22Rv1 (cell line): ENCODE measurements around the gene LRRC59.
A peak's percentile ranks its signal among the peaks of the same experiment; 100 is the strongest.

ENCODE experiments used
- H3K27ac ChIP-seq: fragments of 450-650 bp; 2 replicates; pipeline ENCODE4 v1.5.1; 2017
- ZFX ChIP-seq: fragments of 450-650 bp; IDR thresholded peaks from 2 replicates; pipeline ENCODE4 v1.6.1; 2017; ENCODE audit warnings: antibody characterized with exemption, borderline replicate concordance
- TF ChIP-seq, protein P1 (sequence below): fragments of 450-650 bp; IDR thresholded peaks from 2 replicates; pipeline ENCODE4 v1.5.1; 2017; ENCODE audit warnings: mild to moderate bottlenecking

Gene LRRC59

DNA sequence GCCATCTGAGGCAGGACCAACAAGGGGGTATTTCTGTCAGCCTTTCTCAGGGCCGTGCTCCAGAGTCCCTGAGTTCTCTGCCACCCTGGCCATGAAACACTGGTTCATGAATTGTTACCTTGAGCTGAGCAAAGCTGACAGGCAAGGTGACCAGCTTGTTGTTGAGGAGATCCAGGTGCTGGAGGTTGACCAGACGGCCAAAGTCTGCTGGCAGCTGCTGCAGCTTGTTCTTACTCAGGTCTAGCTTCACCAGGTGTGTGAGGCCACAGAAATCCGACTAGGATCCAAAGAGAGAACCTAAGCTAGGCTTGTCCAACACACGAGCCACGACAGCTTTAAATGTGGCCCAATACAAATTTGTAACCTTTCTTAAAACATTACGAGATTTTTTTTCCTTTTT, 4.7 kb downstream of the LRRC59 start:
- no peak overlapping the region for H3K27ac ChIP-seq
- TF ChIP-seq, protein P1, sequence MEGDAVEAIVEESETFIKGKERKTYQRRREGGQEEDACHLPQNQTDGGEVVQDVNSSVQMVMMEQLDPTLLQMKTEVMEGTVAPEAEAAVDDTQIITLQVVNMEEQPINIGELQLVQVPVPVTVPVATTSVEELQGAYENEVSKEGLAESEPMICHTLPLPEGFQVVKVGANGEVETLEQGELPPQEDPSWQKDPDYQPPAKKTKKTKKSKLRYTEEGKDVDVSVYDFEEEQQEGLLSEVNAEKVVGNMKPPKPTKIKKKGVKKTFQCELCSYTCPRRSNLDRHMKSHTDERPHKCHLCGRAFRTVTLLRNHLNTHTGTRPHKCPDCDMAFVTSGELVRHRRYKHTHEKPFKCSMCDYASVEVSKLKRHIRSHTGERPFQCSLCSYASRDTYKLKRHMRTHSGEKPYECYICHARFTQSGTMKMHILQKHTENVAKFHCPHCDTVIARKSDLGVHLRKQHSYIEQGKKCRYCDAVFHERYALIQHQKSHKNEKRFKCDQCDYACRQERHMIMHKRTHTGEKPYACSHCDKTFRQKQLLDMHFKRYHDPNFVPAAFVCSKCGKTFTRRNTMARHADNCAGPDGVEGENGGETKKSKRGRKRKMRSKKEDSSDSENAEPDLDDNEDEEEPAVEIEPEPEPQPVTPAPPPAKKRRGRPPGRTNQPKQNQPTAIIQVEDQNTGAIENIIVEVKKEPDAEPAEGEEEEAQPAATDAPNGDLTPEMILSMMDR: no peak
- no peak for TF ChIP-seq ZFX

- H3K27ac ChIP-seq: no peak overlapping the region
- TF ChIP-seq ZFX: no peak
- TF ChIP-seq, protein P1: no peak
These were observed 7.8 kb downstream of the LRRC59 start for GRCh38 chr17:50389534-50389933.

DNA sequence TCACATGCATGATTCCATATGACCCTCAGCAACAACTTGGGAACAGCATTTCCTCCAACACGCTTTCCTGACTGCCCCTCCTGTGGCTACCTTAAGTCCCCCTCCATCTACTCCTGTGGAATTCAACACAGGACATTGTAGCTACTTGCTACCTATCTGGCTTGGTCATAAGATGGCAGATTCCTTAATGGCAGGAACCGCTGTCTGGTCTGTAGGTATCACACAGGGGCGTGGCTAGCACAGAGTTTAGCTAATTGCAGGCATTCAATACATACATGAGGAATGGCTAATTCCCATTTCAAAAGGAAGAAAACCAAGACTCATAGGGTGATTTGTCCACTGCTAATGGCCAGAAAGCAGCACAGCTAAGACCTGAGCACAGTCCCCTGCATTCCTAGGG, 8.6 kb downstream of the LRRC59 start:
- TF ChIP-seq, protein P1: no peak
- TF ChIP-seq ZFX: no peak

DNA sequence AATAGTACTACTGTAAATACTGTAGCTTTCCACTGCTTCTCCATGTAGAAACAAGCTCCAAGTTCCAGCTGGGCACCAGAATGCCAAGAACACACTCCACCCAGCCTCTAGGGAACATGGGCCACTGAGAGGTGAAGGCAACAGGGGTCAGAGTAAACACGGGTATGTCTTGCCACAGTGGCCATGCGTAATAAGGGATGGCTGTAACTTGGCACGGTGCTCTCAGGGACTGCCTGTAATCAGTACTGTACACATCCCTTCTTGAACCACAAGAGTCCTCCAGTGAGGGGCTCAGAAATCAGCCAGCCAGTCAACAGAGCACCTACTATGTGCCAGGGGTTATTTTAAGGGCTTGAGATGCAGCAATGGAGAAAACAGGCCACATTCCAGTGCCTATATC, 10.8 kb downstream of the LRRC59 start:
- TF ChIP-seq ZFX: no peak
- TF ChIP-seq, protein P1: no peak
- no peak overlapping the region for H3K27ac ChIP-seq

More for the DNA sequence above, 8.6 kb downstream of the LRRC59 start:
- no peak overlapping the region for H3K27ac ChIP-seq

DNA sequence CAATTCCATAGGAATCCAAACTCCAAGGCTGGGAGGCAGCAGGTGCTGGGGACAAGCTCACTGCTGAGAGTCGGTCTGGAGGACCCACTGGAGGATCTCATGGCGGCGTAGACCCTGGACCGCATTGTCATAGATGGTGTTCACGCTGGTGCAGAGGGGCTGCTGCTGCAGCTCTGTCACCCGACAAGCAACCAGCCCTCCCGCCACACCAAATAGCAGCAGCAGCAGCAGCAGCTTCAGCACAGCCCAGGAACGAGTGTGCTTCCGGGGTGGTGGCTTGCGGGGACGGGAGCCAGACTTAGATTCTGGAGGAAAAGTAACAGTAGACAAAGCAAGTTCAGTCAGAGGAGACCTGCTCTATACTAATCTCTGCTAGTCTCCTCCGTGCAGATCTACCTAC, 14.4 kb downstream of the LRRC59 start:
- TF ChIP-seq, protein P1: no peak
- TF ChIP-seq ZFX: no peak
- no peak overlapping the region for H3K27ac ChIP-seq

DNA sequence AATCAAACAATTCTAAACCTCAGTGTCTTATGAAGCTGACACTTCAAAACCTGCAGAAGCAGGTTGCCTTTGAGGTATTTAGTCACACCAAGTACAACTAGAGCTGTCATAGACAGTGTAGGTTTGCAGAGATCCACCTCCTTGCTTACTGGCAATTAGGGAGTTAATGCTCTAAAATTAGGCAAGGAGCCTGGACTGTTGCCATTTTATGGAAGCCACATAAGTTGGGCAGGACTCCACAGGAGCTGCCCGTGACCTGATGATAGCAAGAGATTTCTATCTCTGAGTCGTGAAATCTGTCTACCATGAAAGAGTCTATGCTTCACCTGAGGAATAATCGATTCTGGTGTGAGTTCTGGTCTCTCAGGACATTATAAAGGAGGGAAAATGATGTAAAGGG, 15.4 kb downstream of the LRRC59 start:
- H3K27ac ChIP-seq: peak overlapping the region; percentile 27; the same call in 1 of the 2 replicates
- TF ChIP-seq, protein P1: no peak
- TF ChIP-seq ZFX: no peak

DNA sequence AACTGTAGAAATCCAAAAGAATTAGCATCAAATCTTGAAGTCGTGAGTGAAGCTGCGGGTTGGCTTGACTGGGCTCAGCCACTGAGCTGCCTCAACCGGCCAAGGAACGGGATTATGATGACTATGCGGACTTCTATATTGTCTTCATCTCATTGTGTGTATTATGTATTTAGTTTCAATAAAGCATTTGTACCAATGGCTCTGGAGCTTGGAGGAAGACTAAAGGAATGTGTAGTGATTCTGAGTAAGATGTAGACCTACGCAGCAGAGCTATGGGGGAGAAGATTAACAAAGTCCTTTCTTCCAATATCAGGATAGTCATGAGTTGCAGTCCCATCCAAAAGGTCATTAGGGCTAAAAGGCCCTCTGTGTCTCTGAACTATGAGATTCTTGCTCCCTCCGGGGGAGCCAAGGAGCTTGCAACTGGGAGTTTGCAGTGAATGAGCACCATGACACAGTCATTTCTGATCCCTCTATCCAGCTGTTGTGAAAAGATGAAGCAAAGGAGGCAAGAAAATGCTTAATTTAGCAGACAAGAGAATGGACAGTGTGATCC, 16.0 kb downstream of the LRRC59 start:
- H3K27ac ChIP-seq: no peak overlapping the region

More for the DNA sequence above, 16.0 kb downstream of the LRRC59 start:
- TF ChIP-seq, protein P1: no peak
- TF ChIP-seq ZFX: no peak
